Kidney (tissue), 14 donors: ENCODE measurements around the gene TRPM4. TPM values are rescaled to one million over a fixed set of nuclear protein-coding genes. Genes with fewer than 3 reads are reported as not detected.
A peak's percentile ranks its signal among the peaks of the same experiment; 100 is the strongest.

Source experiments
- DNase-seq, 5 donors: peaks; one replicate each; pipeline ENCODE4 v3.0.0-alpha.2; 2013 to 2020
- FAIRE-seq: peaks from 2 replicates; lab custom pipeline; 2012; peaks lifted over from hg19 to GRCh38; lab: Jason Lieb, UNC
- H3K27ac ChIP-seq, 2 donors: one replicate each; pipeline ENCODE4 v1.7.0; 2013; ENCODE audit warnings: low read depth in 2 of 2, low read length in 2 of 2, inconsistent platforms in 1 of 2
- H3K27me3 ChIP-seq: one replicate; pipeline ENCODE4 v1.7.1; 2013; ENCODE audit warnings: low read length, inconsistent platforms; ENCODE audit not compliant: control insufficient read depth, insufficient read depth
- H3K36me3 ChIP-seq, 3 donors: one replicate each; pipeline versions ENCODE4 v1.7.0 to v1.7.1; 2013; ENCODE audit warnings: low read length in 3 of 3, control low read depth in 1 of 3, inconsistent platforms in 1 of 3; ENCODE audit not compliant: insufficient read depth in 3 of 3, control insufficient read depth in 2 of 3
- H3K4me1 ChIP-seq, 3 donors: one replicate each; pipeline versions ENCODE4 v1.7.0 to v1.7.1; 2013; ENCODE audit warnings: low read length in 3 of 3, inconsistent platforms in 1 of 3, low read depth in 1 of 3; ENCODE audit not compliant: control insufficient read depth in 2 of 3, insufficient read depth in 2 of 3
- H3K4me3 ChIP-seq, 3 donors: one replicate each; pipeline versions ENCODE4 v1.7.0 to v1.8.1; 2013; ENCODE audit warnings: low read length in 3 of 3, control low read depth in 1 of 3, inconsistent platforms in 1 of 3
- H3K9ac ChIP-seq, 3 donors: one replicate each; pipeline versions ENCODE4 v1.7.0 to v1.7.1; 2013; ENCODE audit warnings: low read length in 3 of 3, control low read depth in 1 of 3, inconsistent platforms in 1 of 3
- H3K9me3 ChIP-seq, 3 donors: one replicate each; pipeline versions ENCODE4 v1.7.0 to v1.7.1; 2013; ENCODE audit warnings: low read length in 3 of 3, control low read depth in 1 of 3, inconsistent platforms in 1 of 3; ENCODE audit not compliant: control insufficient read depth in 2 of 3, insufficient read depth in 1 of 3
- intact Hi-C: fragments of 100-400 bp; cut with DNase I; formaldehyde crosslinking; loops from one replicate; pipeline ENCODE4 v1.11.1; 2022
- polyA plus RNA-seq: library from polyadenylated mRNA; stranded (reverse); fragments of 350-450 nt; fragmentation: Illumina TruSeq; extraction: RNeasy Lipid Tissue Mini Kit (QIAGEN cat#74804); gene quantifications from one replicate; pipeline ENCODE4 v1.2.3, GENCODE V29; 2014; ENCODE audit warnings: low read depth, low replicate concordance; ENCODE audit not compliant: insufficient read depth
- total RNA-seq: library from RNA; stranded (reverse); fragmentation: NEBNext Ultra II Directional; extraction: Animal tissue kit (Norgen Biotek cat#: 25700); gene quantifications from one replicate; pipeline ENCODE4 v1.2.1, GENCODE V29; 2021
- TF ChIP-seq, protein P1 (sequence below): IDR thresholded peaks from 3 replicates; pipeline ENCODE4 v1.5.1; 2012; ENCODE audit warnings: mild to moderate bottlenecking, moderate library complexity, borderline replicate concordance; ENCODE audit not compliant: insufficient read depth; ENCODE audit errors: extremely low read depth
- donor health status: control.
- donor health status: control.
- donor health status: control.
- donor health status: control.
- donor health status: control.
- donor health status: DM: yes; HTN: yes; CAD: no.
- donor health status: Normal renal cell carcinoma (clear cell type).

Gene TRPM4
- total and polyA plus RNA-seq, 2 donors from 2014 or later = 47.6 to 89.1 TPM

DNA sequence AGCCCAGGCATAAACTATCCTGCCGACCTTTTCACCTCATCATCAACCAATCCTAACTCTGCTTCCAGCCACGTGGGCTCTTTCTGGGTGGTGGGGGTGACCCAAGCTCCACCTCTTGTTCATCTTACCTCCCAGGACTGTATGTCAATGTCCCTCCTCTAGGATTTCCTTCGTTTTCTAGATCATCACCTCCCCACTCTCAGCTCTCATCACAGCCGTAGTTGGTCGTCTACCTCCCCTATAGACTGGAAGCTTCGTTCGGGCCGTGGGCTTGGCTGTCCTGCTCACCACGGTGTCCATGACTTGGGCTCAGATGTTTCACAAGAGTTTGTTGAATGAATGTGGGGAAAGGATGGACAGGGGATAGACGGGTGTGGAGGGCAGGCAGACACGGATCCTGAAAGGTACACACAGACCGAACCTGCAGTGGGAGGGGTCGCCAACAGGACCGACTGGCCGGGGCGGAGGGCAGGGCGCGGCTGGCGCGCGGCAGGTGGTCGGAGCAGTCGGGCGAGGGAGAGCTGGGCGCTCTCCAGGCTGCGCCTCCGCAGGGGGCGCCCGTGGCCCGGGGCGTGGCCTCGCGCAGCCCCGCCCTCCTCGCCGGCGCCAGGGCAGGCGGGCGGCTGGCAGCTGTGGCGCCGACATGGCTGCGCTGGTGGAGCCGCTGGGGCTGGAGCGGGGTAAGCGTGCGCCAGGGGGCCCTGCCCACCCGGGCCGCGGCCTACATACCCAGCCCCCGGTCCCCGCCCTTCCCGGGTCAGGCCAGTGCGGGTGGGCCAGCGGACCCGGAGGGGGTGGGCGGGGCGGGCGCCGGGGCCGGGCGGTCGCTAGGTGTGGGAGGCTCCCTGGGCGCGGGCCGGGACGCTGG is 43.6 kb upstream of the TRPM4 start, which contains the start of gene LIN7B:
LIN7B (plus strand) TSS at position 609 of the 868 bp plus-strand sequence; CDS start at position 644, 35 bp downstream.
- H3K36me3 ChIP-seq = peaks cover 0 to 2% (median 0%) of the 10 kb centered on the region in 3 donors
- no peaks in the 10 kb centered on the region for H3K9me3 ChIP-seq
- peak; percentile 80 to 89 (median 85) for DNase-seq
- intact Hi-C loops = no loop called here
- H3K4me3 ChIP-seq = peak within 1 kb of the TSS; percentile 56 to 66 (median 56)
- TF ChIP-seq, protein P1, sequence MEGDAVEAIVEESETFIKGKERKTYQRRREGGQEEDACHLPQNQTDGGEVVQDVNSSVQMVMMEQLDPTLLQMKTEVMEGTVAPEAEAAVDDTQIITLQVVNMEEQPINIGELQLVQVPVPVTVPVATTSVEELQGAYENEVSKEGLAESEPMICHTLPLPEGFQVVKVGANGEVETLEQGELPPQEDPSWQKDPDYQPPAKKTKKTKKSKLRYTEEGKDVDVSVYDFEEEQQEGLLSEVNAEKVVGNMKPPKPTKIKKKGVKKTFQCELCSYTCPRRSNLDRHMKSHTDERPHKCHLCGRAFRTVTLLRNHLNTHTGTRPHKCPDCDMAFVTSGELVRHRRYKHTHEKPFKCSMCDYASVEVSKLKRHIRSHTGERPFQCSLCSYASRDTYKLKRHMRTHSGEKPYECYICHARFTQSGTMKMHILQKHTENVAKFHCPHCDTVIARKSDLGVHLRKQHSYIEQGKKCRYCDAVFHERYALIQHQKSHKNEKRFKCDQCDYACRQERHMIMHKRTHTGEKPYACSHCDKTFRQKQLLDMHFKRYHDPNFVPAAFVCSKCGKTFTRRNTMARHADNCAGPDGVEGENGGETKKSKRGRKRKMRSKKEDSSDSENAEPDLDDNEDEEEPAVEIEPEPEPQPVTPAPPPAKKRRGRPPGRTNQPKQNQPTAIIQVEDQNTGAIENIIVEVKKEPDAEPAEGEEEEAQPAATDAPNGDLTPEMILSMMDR = peak; percentile 57
- no peaks in the 10 kb centered on the region for H3K27me3 ChIP-seq
- H3K27ac ChIP-seq = no peak within 1 kb of the TSS
- peak within 1 kb of the TSS; percentile 24 to 40 (median 36) for H3K9ac ChIP-seq
- H3K4me1 ChIP-seq = peaks cover 3 to 16% (median 7%) of the 10 kb centered on the region in 3 donors
- no peak for FAIRE-seq

- intact Hi-C loops = no loop called here
- no peaks in the 10 kb centered on the region for H3K36me3 ChIP-seq
- no peak for FAIRE-seq
- H3K9ac ChIP-seq = peak overlapping the region in 2 of 3 donors; percentile 24 to 40
- no peaks in the 10 kb centered on the region for H3K27me3 ChIP-seq
- peaks cover 3 to 16% (median 7%) of the 10 kb centered on the region in 3 donors for H3K4me1 ChIP-seq
- peak overlapping the region; percentile 44 to 66 (median 56) for H3K4me3 ChIP-seq
- TF ChIP-seq, protein P1 = no peak
- H3K9me3 ChIP-seq = no peaks in the 10 kb centered on the region
- no peak overlapping the region for H3K27ac ChIP-seq
- DNase-seq = peak; percentile 81 to 90 (median 87)
Observed at GRCh38 chr19:49114630-49115363, 42.8 kb upstream of the TRPM4 start.

GRCh38 chr19:49116544-49116943 is 41.0 kb upstream of the TRPM4 start:
- FAIRE-seq = no peak

More at GRCh38 chr19:49116544-49116943, 41.0 kb upstream of the TRPM4 start:
- no peak overlapping the region for H3K9ac ChIP-seq
- intact Hi-C loops = no loop called here
- no peak overlapping the region for H3K27ac ChIP-seq
- DNase-seq = no peak
- H3K27me3 ChIP-seq = peaks cover 5% of the 10 kb centered on the region
- H3K36me3 ChIP-seq = no peaks in the 10 kb centered on the region
- H3K4me1 ChIP-seq = peaks cover 3 to 16% (median 7%) of the 10 kb centered on the region in 3 donors
- H3K9me3 ChIP-seq = no peaks in the 10 kb centered on the region
- TF ChIP-seq, protein P1 = no peak
- H3K4me3 ChIP-seq = no peak overlapping the region
